ENCODE results near the gene PLXDC1. TPM values are rescaled to one million over a fixed set of nuclear protein-coding genes. Genes with fewer than 3 reads are reported as not detected.
A peak's percentile ranks its signal among the peaks of the same experiment; 100 is the strongest.

PLXDC1 gene
- total RNA-seq, 1 donor from 2014 or later, result 0.50 TPM

DNA sequence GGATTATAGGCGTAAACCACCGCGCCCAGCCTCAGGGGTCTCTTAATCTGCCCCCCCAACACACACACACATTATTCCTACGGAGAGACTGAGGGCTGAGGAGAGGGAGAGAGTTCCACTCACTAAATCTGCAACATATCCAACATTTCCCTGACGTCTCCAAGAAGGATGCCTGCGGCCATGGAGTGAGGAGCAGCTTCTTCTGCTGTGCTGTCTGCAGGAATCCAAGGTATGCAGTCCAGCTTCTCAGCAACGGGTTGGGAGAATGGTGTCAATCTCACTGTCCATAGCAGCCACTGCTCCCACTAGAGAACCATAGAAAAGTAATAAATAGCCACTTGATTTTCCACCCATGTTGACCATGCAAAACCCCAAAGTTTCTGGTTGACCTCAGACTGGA is 5.1 kb upstream of the PLXDC1 start:
- ATAC-seq (no peak), DNase-seq (ENCODE audit: low spot score) (no peak)

DNA sequence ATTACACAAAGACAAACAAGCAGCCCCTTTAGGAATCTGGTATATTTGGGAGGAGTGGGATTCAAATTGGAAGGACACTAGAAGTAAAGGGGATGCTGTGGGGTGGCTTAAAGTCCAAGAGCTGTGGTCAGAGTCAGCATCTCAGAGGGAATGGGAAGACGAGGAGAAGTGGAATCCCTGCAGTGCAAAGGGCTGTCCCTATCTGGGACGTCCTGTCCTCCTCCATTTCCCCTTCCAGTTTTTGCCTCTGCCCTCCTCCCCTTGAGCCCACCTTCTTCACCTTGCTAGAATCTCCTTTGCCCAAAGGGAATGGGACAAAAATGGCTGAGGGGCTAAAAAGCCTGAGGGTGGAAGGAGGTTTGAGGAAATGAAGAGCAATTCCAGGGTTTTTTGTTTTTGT is 4.2 kb upstream of the PLXDC1 start:
- DNase-seq (ENCODE audit: low spot score) (no peak), ATAC-seq (no peak)

DNA sequence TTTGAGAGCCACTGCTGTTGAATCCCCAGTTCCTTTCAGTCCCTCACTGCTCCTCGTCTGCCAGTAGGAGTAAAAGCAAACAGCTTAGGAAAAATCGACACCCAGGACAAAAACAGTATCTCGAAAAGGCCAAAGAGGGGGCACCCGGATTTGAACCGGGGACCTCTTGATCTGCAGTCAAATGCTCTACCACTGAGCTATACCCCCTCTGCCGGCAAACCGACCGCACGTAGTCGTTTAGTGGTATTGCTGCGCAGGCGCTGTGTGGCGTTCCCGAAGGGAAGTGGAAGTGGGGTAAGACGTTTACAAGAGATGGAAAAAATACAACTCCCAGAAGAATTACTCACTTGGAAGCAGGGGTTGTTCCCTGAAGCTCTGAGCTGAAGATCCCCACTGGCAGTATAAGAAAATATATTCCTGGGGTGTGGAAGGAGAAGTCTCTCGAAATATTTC is 2.2 kb upstream of the PLXDC1 start:
- ATAC-seq, result peak; percentile 74
- peak; percentile 93 for DNase-seq (ENCODE audit: low spot score)

DNA sequence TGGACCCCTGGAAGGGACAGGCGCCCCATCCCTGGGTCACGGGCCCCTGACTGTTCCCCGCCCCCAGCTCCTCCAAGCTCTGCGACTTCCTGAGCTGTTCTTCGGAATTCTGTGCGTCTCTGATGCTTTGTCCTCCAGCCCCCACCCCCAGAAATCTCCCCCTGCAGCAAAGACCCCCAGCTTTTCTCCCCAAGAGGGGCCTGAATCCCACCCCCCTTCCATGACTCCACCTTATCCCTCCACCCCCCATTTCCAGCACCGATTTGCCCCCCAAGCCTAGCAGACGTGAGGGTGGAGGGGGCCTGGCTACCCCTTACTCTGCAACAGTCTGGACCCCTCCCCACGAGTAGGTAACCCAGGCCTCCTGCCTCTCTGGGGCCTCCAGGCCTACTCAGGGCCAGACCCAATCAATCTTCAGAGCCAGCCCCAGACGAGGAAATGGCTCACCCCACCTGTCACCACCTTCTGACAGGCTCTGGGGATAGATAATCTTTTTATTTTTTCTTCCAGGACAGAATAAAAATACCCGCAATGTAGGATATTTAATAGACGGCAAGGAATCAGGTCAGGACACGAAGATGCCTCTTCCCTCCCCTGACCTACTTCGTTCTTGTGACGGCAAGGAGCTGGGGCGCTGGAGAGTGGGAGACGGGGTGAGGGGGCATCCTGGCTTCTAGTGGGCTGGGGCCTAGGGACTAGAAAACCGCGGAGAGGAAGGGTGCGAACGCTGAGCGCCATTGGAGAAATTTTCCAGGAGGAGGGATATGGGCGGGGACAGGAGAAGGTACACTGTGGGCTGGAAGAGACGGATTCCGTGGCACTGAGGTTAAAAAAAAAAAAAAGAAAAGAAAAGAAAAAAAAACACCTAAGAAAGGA is 744 bp upstream of the PLXDC1 start:
- no peak for ATAC-seq
- DNase-seq (ENCODE audit: low spot score), result no peak

DNA sequence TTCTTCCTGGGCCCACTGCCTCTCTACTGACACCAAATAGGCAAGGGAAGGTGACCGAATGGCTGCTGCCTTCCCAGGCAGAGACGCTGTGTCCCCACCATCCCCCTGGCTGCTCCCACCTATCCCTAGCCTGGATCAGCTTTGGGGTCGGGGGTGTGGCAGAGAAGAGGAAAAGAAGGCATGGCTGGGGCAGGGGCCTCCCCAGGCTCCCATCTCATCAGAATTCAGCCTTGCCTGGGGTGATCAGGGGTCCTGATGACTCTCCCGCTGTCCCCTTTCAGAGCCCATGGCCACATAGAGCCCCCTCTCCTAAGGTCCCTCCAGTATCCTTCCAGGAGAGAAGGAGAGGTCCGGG is 665 bp downstream of the PLXDC1 start:
- no peak for ATAC-seq
- no peak for DNase-seq (ENCODE audit: low spot score)

DNA sequence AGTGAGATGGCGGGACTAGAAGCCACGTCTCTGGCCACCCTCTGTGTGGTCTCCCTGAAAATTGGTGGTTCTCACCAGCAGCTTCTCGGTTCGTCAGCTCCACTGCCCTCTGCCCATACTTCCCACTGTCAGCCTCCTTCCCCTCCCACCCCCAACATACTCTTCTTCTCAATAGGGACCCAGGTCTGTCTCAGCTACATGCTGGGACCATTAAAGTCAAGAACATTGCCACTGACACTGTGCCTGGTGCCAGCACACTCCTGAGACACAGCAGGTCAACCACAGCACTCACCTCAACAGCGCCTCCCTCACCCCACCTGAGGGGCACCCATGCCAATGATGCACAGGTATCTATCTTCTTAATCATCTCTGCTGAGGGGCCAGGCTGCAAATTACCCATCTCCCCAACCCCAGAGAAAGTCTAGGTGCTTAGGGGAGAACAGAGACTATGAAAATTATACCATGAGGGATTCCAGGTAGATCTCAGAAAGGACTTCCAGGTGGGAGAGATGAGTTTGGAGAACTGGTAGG is 1.3 kb downstream of the PLXDC1 start:
- no peak for DNase-seq (ENCODE audit: low spot score)
- no peak for ATAC-seq

DNA sequence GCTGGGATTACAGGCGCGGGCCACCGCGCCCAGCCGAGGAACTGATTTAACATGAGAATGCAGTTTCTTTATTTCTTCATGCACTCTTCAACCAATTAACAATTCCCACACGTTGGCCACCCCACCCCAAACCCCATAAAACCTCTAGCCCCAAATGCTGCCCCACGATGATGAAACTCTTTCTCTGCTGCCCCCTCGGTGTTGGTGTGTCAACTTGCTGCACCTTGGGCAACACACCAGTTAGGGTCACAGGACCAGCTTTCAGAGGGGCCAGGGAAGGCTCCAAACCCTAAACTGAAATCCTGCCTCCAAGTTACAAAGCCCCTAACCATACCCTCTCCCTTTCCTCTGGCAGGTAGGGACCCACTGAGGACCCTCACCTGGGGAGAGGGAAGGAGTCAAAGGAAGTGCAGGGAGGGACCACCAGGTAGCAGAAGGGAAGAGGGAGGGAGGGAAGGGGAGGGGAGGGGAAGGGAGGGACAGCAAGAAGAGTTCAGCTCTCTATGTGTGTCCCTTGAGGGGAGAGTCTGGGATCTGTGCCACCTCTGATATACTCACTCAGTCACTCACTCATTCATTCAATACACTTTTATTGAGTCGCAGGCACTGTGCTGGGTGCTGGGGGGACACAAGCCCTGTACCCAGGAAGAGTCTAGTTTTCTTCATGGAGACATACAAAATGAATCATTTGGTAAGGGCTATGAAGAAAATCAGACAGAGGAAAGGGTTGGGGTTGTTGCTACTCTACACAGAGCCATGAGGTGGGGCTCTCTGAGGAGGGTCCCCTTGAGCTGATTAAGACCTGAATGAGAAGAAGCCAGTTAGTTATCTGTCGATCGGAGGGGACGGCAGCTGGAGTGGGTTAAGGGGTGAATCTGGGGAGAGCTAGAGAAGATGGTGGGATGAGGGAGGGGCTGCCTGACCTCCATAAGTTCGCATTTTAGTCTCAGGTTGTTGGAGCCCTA is 3.9 kb downstream of the PLXDC1 start:
- DNase-seq (ENCODE audit: low spot score) (no peak), ATAC-seq (no peak)

DNA sequence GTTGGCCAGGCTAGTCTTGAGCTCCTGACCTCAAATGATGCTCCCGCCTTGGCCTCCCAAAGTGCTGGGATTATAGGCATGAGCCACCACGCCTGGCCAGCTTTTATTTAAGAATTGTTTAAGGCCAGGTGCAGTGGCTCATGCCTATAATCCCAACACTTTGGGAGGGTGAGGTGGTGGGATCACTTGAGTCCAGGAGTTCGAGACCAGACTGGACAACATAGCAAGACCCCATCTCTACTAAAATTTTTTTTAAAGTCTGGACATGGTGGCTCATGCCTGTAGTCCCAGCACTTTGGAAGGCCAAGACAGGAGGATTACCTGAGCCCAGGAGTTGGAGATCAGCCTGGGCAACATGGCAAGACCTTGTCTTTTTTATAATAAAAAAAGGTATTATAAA is 5.2 kb downstream of the PLXDC1 start:
- ATAC-seq, result no peak

DNA sequence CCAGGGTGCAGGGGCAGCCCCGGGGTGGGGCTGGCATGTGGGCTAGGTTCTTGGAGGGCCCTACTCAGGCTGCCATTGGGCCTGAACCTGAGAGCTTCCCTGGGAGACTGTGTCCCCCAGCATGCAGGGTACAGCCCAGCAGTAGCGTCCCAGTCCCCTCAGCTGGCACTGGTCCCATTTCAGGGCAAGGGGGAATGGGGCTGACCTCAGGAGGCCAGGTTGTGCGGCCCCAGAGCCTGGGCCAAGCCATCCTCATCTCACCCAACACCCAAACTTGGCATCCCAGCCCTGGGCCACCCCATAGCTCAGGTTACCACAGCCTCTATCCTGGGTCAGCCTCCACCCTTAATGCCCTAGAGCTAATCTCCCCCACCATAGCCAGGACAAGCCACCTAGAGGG is 6.3 kb downstream of the PLXDC1 start:
- DNase-seq (ENCODE audit: low spot score) (no peak), ATAC-seq (no peak)

More for the DNA sequence above, 5.2 kb downstream of the PLXDC1 start:
- no peak for DNase-seq (ENCODE audit: low spot score)

DNA sequence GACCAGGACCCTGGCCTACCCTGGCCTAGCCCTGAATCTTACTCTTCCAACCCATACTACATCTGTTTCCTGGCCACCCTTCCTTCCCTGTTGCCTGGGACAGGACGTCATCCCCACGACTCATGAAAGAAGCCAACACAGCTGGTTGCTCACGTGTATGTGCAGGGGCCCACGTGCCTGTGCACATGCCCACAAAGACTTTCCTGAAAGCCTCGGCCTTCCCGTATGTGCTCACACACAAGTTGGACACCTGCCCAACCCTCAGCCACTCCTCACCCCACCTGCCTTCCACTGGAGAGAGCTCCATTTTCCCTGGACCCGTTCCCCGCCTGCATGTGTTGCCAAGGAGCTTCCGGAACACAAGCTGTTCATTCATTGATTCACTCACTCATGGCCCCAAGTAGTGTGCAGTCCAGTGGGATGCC is 7.0 kb downstream of the PLXDC1 start:
- ATAC-seq, result no peak
- DNase-seq (ENCODE audit: low spot score), result no peak

DNA sequence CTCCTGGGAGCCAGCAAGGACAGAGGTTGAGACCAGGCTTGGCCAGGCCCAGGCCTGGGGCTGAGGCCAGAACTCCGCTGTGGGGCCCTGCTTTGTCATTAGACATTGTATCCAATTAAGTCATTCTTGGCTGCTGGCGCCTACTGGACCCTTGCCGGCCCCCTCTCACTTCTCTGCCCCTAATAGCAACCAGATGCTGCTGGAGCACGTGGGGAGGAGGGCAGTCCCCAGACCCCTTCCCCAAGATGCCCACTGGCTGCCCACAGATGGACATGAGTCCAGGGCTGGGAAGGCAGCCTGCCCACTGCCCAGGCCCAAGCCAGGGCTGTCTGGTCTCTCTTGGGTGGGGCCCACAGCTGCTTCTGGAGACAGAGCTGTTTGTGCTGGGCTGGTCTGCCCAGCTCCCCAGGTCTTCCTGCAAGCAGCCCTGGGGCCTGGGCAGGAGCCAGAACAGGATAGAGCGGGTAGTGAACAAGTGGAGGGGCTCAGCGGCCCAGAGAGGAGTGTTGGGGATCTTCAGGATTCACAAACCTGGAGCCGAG is 7.8 kb downstream of the PLXDC1 start:
- no peak for ATAC-seq
- no peak for DNase-seq (ENCODE audit: low spot score)

DNA sequence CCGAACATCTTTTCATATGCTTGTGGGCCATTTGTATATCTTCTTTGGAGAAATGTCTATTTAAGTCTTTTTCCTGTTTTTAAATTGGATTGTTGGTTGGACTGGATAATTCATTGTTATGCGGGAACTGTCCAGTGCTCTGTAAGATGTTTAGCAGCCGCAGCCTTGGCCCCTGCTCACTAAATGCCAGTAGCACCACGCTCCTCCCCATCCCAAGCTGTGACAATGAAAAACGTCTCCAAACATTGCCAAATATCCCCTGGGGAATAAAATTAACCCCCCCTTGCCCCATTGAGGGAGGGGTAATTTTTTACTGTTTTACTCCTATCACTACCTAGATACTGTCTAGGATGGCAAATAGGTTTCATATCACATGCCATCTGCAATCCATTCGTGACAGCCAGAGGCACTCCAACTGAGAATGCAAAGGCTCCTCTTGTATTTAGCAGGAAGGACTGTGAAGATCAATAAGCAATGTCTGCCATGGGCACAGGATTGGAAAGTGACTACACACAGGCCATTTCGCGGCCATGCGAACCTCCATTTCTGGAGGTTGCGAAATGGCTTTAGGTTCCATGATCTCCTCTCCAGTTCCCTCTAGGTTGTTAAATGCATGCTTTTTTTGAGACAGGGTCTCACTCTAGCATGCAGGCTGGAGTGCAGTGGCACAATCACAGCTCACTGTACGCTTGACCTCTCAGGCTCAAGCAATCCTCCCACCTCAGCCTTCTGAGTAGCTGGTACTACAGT is 9.3 kb downstream of the PLXDC1 start:
- DNase-seq (ENCODE audit: low spot score), result no peak

DNA sequence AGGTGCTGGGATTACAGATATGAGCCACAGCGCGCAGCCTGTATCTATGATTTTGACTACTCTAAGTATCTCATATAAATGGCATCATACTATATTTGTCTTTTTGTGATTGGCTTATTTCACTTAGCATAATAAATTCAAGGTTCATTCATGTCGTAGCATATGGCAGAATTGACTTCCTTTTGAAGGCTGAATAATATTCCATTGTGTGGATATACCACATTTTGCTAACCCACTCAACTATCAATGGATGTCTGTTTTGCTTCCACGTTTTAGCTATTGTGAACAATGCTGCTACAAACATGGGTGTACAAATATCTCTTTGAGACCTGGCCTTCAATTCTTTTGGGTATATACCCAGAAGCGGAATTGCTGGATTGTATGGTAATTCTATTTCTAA is 10.1 kb downstream of the PLXDC1 start:
- DNase-seq (ENCODE audit: low spot score), result no peak
- no peak for ATAC-seq

More for the DNA sequence above, 9.3 kb downstream of the PLXDC1 start:
- no peak for ATAC-seq

DNA sequence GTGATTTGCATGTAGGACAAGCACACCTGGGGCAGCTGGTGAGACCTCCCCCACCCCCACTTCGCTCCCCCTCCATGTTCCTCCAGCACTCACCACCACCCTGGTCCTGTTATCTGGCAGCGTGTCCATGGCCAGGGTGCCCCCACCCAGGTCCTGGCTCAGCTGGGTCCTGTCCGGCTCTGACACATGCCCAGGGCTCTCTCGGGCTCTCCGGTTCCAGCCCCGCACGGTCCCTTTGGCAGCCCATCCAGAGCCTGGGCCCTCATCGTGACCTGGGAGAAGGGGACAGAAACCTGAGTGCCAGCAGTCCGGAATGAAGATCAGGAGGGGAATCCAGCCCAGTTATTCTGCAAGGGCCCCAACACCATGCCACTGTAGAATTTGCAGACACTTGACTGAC is 11.9 kb downstream of the PLXDC1 start:
- ATAC-seq, result no peak
- DNase-seq (ENCODE audit: low spot score), result no peak

DNA sequence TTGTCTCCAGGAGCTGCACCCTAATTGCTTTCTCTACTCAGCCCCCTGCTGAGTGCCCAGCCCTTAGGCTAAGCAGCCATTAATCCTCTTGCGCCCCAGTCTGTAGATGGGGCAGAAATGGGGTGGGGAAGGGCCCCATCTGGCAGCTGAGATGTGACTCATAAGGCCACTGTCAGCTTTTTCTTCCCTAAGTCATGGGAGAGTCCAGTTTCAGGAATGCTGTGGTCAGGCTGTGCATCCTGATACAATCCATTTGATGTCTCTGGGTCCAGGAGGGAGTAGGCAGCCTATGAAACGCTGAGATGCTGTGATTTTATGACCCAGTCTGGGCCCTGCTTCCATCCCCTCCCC is 12.3 kb downstream of the PLXDC1 start:
- DNase-seq (ENCODE audit: low spot score) (no peak), ATAC-seq (no peak)

DNA sequence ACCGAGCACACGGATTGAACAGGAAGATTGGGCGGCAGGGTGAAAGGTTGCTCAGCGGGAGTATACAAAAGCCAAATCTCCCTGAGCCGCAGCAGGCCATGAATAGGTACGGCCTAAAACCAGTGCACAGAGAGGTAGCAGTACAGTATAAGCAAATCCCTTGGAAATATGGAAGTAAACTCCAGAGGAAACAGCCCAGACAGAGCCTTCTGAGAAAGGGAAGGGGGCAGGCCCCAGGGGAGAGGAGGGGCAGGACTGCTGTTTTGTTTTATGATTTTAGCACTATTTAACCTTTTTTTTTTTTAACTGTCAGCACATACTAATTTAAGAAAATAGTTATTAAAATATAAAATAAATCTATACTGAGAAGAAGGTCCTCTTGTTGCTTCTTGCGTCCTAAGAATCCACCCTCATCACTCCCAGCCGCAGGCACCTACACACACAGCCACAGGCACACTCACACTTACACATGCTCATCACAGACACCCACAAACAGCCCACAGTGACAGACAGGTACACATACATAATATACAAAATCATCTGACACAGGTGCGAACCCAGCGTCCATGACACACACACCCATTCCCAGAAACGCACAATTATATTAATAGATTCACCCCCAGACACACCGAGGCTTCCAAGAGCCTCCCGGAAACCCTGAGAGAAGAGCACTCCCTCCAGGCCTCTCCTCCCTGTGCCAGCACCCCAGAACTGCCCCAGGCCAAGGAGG is 12.8 kb downstream of the PLXDC1 start:
- DNase-seq (ENCODE audit: low spot score), result no peak
- ATAC-seq, result no peak

DNA sequence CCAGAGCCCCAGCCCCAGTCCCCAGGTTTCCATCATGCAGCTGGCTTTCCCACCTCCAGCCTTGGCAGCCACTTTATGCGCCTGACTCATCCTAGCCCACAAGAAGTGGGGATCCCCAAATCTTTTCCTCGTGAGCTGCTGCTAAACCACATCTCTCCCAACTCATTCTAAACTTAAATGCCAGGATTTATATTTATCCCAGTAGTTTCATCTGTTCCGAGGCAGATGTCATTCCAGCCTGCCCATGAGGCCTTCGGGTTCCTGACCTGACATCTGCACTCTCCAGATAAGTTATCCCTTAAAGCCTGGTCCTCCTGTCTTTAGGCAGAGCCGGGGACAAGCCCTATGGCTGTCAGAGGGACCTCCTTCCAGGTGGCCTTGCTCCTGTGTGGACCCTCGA is 16.6 kb downstream of the PLXDC1 start:
- ATAC-seq (no peak), DNase-seq (ENCODE audit: low spot score) (no peak)

DNA sequence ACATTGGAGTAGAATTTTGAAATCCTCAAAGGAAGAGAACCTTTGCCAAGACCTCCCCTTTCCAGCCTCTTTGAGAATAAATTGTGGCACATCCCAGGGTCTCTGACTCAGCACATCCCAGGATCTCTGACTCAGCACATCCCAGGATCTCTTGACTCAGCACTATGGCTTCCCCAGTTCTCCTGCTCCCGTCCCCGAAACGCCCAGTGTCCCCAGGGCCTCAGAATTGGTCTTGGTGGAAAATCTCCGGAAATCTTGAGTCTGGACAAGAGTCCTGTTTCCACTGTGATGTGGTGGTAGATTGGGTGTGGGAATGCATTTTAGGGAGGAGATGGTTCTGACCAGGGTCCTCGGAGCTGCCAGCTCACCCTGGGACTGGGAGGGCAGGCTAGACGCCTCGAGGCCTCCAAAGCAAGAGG is 19.2 kb downstream of the PLXDC1 start:
- ATAC-seq, result no peak
- DNase-seq (ENCODE audit: low spot score), result no peak

DNA sequence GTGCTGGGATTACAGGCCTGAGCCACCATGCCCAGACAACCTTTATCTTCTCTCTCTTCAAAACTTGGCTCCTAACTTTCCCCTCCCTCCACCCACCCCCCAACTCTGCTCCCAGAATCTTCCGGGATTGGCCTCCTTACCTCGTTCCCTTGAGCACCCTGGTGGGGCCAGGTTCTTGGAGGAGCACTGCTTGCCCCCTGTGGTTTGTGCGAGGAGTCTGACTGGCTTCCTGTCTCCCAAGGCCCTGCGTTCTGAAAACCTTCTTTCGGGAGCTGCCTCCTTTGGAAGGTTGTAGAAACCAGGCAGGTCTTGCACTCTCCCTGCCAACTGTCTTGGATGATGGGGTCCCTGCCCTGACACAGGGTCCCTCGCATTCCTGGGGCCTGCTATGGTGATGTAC is 19.8 kb downstream of the PLXDC1 start:
- DNase-seq (ENCODE audit: low spot score) (no peak), ATAC-seq (no peak)

DNA sequence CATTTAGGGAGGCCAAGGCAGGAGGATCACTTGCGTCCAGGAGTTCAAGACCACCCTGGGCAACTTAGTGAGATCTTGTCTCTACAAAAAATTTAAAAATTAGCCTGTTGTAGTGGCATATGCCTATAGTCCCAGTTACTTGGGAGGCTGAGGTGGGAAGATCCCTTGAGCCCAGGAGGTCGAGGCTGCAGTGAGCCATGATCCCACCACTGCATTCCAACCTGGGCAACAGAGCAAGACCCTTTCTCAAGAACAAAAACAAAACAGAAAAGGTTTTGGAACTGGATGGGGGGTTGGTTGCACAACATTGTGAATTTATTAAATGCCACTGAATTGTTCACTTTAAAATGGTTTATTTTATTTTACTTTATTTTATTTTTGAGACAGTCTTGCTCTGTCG is 21.2 kb downstream of the PLXDC1 start:
- no peak for DNase-seq (ENCODE audit: low spot score)
- ATAC-seq, result no peak
